Epidermal melanocyte (primary cell): ENCODE data around the gene IGSF6.
"Not testable (repeated sequence)": the region's sequence is repeated elsewhere in the genome, so short reads cannot be mapped to it uniquely, and the experiment has no call there.

Source experiments
- DNase-seq: peaks from one replicate; pipeline ENCODE4 v3.0.0; 2011; ENCODE audit warnings: low spot score; ENCODE audit not compliant: insufficient read length

Gene IGSF6

DNA sequence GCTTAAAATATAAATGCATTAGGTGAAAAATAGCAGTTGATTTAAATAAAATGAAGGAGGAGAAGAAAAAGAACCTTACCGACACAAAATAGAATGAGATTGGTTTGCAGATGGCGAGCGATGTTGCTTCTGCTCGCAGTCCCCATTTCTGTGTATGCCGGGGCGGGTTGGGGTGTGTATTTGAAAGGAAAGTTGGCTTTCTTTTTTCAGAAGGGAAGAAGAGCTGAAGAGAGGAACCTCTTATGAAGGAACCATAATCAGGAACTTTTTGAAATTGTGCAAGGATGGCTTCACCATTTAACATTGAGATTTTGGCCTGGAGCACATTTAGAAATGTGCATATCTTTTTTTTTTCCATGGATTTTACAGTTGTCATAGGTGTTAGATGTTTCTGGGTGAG is at the start of gene IGSF6:
TSS of gene IGSF6 (minus strand) at position 156 of the 400 bp plus-strand sequence. CDS start at position 146, 10 bp downstream.
- DNase-seq = no peak

- no peak for DNase-seq
These were observed 48.9 kb upstream of the IGSF6 start for GRCh38 chr16:21701271-21701670.

- no peak for DNase-seq
These were observed 46.0 kb upstream of the IGSF6 start for GRCh38 chr16:21698169-21699032.

- DNase-seq = no peak
These were observed 44.6 kb upstream of the IGSF6 start for GRCh38 chr16:21697032-21697431.

GRCh38 chr16:21694609-21695008 is 42.2 kb upstream of the IGSF6 start:
- no peak for DNase-seq

GRCh38 chr16:21690967-21691366 is 38.6 kb upstream of the IGSF6 start:
- DNase-seq = not testable (repeated sequence)

GRCh38 chr16:21689107-21689506 is 36.7 kb upstream of the IGSF6 start:
- no peak for DNase-seq

DNA sequence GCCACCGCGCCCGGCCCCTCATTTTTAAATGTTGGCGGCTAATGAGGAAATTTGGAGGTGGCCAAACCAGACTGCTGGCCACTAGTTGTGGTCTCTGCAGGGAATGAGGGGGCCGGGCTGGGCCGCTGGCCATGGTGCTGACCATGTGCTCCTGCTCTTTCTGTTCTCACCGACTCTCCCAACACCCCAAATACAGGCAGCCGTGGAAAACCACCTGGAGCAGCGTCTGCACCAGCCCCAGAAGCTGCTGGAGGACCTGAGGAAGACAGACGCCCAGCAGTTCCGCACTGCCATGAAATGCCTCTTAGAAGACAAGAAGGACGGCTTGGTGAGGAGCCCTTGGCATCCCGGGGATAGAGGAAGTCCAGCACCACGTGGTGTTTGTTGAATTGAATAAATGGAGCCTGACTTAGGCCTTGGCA is 32.6 kb upstream of the IGSF6 start:
- no peak for DNase-seq

DNA sequence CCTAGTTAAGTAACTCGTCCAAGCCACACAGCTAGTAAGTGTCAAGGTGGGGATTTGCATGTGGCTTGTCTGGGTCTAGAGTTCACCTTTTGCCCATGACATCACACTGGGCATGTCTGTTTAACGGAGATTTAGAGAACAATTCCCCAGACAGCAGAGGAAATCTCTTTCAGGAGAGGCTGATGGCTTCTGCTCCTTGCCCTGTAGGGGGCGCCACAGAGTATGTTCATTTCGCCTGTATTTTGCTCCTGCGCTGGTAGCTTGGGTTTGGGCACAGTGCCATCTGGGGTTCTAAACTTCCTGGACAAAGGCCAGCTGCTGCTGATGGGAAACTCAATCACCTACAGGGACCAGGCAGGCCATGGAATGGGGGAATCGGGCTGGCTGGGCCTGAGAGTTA is 31.8 kb upstream of the IGSF6 start:
- DNase-seq = no peak

GRCh38 chr16:21683184-21683583 is 30.8 kb upstream of the IGSF6 start:
- DNase-seq = no peak

DNA sequence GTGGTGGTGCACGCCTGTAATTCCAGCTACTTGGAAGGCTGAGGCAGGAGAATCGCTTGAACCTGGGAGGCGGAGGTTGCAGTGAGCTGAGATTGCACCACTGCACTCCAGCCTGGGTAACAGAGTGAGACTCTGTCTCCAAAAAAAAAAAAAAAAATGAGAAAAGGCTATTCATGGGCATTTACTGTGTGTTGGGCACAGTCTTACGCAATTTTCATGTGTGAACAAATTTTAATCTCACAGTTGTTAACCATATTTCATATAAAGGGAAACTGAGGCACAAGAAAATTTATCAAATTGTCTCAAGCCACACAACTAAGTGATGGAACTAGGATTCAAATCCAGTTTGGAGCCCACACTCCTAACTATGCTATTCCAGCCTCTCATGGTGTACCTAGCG is 28.3 kb upstream of the IGSF6 start:
- DNase-seq = not testable (repeated sequence)

DNA sequence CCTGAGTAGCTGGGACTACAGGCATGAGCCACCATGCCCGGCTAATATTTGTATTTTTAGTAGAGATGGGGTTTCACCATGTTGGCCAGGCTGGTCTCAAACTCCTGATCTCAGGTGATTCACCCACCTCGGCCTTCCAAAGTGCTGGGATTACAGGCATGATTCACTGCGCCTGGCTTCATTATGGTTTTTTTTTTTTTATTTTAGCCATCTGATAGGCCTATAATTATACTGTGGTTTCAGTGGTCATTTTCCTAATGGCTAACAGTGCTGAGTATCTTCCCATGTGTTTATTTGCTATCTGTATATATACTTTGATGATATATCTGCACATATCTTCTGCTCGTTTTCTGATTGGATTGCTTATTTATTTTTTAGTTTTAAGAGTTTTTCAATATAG is 22.0 kb upstream of the IGSF6 start:
- not testable (repeated sequence) for DNase-seq

- DNase-seq = no peak
These were observed 21.1 kb upstream of the IGSF6 start for GRCh38 chr16:21673469-21673868.

DNA sequence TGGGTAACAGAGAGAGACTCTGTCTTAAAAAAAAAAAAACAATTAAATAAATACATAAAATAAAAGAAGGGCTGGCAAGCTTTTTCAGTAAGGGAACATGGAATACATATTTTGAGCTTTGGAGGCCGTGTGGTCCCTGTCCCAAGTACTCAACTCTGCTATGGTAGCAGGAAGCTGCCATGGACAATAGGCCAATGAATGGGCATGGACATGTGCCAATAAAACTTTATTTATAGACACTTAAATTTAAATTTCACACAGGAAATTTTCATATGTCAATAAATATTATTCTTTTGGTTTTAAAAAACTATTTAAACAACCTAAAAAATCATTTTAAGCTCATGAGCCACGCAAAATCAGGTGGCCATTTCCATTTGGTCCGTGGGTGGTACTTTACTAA is 15.2 kb upstream of the IGSF6 start:
- DNase-seq = no peak

- DNase-seq = peak; percentile 43
These were observed 14.4 kb upstream of the IGSF6 start for GRCh38 chr16:21666772-21667171.

GRCh38 chr16:21664801-21665492 is 12.5 kb upstream of the IGSF6 start:
- DNase-seq = no peak

DNA sequence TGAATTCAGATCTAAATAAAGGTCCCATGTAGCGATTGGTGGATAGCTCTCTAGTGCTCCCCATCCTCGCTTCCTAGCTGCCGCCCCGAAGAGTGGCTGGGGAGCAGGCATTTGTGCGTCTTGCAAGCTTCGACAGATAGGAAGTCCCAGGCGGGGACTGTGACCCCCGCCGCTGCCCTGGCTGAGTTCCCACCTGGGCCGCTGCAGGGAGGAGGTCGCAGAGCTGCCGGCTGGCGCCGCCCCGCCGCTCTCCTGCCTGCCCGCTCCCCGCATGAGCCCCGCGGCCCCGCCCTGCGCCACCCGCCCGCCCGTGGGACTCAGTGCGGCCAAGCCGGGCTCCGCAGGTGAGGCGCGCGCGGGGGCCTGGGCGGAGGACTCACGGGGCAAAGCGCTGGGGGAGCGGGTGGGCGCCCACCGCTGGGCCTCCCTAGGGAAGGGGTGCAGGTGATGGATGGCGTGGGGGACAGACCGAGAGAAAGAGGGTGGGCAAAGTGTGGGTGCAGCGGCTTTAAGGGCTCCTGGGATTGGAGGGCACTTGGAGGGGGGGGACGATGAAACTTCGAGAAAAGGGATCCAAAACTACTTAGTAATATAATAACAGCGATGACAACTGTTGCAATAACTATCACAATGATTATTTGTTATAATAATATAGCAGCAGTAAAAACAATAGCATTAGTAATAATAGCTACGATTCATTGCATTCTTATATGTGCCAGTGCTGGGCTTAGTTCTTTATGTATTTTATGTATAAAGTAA is 11.7 kb upstream of the IGSF6 start, which contains the start of gene OTOA:
TSS of gene OTOA (plus strand) at position 80 of the 759 bp plus-strand sequence. CDS start 14,547 bp downstream, outside the sequence.
- no peak for DNase-seq

DNA sequence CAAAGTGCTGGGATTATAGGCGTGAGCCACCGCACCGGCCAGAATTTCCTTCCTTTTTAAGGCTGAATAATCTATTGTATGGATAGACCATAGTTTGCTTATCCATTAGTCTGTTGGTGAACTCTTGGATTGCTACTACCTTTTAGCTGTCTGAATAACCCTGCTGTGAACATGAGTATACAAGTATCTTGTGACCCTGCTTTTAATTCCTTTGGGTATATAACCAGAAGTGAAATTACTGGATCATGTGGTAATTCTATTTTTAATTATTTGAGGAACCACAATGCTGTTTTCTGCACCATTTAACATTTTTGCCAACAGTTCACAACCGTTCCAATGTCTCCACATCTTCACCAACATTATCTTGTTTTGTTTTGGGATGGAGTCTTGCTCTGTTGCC is 6.7 kb upstream of the IGSF6 start:
- DNase-seq = no peak

- DNase-seq = peak; percentile 88
These were observed 4.7 kb upstream of the IGSF6 start for GRCh38 chr16:21656795-21657768.

- no peak for DNase-seq
These were observed 2.5 kb upstream of the IGSF6 start for GRCh38 chr16:21654881-21655280.

- DNase-seq = no peak
These were observed 2.1 kb upstream of the IGSF6 start for GRCh38 chr16:21654466-21654865.
